Ishikawa (cell line): ENCODE results near the gene PRDM11.

Experiments used
- CEBPB ChIP-seq: IDR thresholded peaks from 2 replicates; pipeline ENCODE4 v1.6.1; 2012
- CREB1 ChIP-seq: IDR thresholded peaks from 2 replicates; pipeline ENCODE4 v1.6.1; 2012; ENCODE audit warnings: low read depth
- EGR1 ChIP-seq: IDR thresholded peaks from 2 replicates; pipeline ENCODE4 v1.6.1; 2012
- EP300 ChIP-seq: IDR thresholded peaks from 2 replicates; pipeline ENCODE4 v1.6.1; 2012; ENCODE audit warnings: borderline replicate concordance
- FOXM1 ChIP-seq: IDR thresholded peaks from 2 replicates; pipeline ENCODE4 v1.6.1; 2012; ENCODE audit warnings: low read depth, borderline replicate concordance
- MAX ChIP-seq: IDR thresholded peaks from 2 replicates; pipeline ENCODE4 v1.6.1; 2012
- NFIC ChIP-seq: IDR thresholded peaks from 2 replicates; pipeline ENCODE4 v1.6.1; 2012
- RAD21 ChIP-seq: IDR thresholded peaks from 2 replicates; pipeline ENCODE4 v1.6.1; 2012; ENCODE audit warnings: low read depth
- REST ChIP-seq: IDR thresholded peaks from 2 replicates; pipeline ENCODE4 v1.6.1; 2012; ENCODE audit warnings: low read depth, mild to moderate bottlenecking
- TAF1 ChIP-seq: IDR thresholded peaks from 2 replicates; pipeline ENCODE4 v1.6.1; 2012; ENCODE audit warnings: low read depth, mild to moderate bottlenecking
- TCF12 ChIP-seq: IDR thresholded peaks from 2 replicates; pipeline ENCODE4 v1.6.1; 2012; ENCODE audit warnings: low read depth
- TEAD4 ChIP-seq: IDR thresholded peaks from 2 replicates; pipeline ENCODE4 v1.6.1; 2012
- USF1 ChIP-seq: IDR thresholded peaks from 2 replicates; pipeline ENCODE4 v1.6.1; 2012
- YY1 ChIP-seq: IDR thresholded peaks from 2 replicates; pipeline ENCODE4 v1.6.1; 2012; ENCODE audit warnings: low read depth
- ZBTB7A ChIP-seq: IDR thresholded peaks from 2 replicates; pipeline ENCODE4 v1.6.1; 2012; ENCODE audit warnings: low read depth

Gene PRDM11

DNA sequence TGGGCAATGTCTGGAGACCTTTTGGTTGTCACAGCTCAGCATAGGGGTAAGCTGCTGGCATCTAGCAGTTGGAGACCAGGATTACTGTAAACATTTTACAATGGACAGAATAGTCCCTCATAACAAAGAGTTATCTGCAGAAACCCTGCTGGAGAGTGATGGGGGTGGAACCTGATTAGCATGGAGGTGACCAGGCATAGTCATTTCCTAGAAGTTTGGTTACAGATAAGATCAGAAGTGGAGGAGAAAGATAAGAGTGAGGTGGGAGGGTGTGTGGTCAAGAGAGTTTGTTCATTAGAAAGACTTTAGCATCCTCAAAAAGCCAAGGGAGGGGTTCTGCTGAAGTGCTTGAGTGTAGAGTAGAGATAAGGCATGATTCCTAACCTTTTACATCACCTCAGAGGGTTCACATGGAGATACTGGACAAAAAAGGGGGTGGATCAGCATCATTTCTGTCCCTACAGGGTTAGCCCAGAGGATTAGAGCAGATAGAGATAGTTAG, 38.8 kb downstream of the PRDM11 start:
- TF ChIP-seq MAX (no peak), EP300 (no peak), FOXM1 (no peak), TEAD4 (no peak), USF1 (no peak), RAD21 (no peak), EGR1 (no peak), CEBPB (no peak), ZBTB7A (no peak), REST (no peak), TCF12 (no peak), CREB1 (no peak), NFIC (no peak), YY1 (no peak), TAF1 (no peak)

DNA sequence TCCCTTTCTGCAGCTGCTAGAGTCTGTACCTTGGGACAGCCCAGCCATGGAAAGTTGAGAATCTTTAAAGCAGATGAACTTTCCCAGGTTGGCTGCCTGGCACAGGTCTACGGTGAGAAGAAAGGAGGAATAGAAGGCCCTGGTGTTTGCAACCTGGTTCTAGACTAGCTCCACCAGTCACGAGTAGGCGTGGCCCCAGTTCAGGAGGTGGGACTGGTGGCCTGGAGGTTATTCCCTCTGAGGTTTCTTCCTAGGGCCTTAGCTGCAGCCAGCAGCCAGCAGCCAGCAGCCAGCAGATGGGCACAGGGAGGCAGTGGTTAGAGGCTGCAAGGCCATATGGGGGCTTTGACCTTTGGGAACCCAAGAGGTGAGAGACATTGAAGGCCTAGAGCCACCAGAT, 40.9 kb downstream of the PRDM11 start:
- TF ChIP-seq ZBTB7A: no peak
- TF ChIP-seq EP300: no peak
- TF ChIP-seq RAD21: no peak
- TF ChIP-seq TAF1: no peak
- no peak for TF ChIP-seq YY1
- TF ChIP-seq FOXM1: no peak
- TF ChIP-seq CEBPB: no peak
- TF ChIP-seq CREB1: no peak
- TF ChIP-seq TCF12: no peak

- TF ChIP-seq CREB1: no peak
- no peak for TF ChIP-seq TCF12
- no peak for TF ChIP-seq ZBTB7A
- TF ChIP-seq EGR1: no peak
- no peak for TF ChIP-seq NFIC
Measured at GRCh38 chr11:45188127-45188526, 41.7 kb downstream of the PRDM11 start.

GRCh38 chr11:45189230-45189629, 42.8 kb downstream of the PRDM11 start:
- TF ChIP-seq TCF12 (no peak), MAX (no peak), USF1 (no peak), CEBPB (no peak), EGR1 (no peak), NFIC (no peak), REST (no peak), CREB1 (no peak), RAD21 (no peak), YY1 (no peak), EP300 (no peak), FOXM1 (no peak)

- TF ChIP-seq USF1 (no peak), RAD21 (no peak), YY1 (no peak), NFIC (no peak), EGR1 (no peak), CEBPB (no peak), MAX (no peak), TCF12 (no peak), REST (no peak), TAF1 (no peak), TEAD4 (no peak), ZBTB7A (no peak), FOXM1 (no peak), CREB1 (no peak), EP300 (no peak)
Measured at GRCh38 chr11:45193695-45194094, 47.3 kb downstream of the PRDM11 start.
